Gastrocnemius medialis (tissue), 4 donors: Measurements from ENCODE around the gene NRDC.

Experiments
- CTCF ChIP-seq, 5 experiments: fragments of 450-650 bp in 3 of 5; fragments of 200-600 bp in 2 of 5; sonication (generic) in 2 of 5; IDR thresholded peaks in 4 of 5; conservative IDR thresholded peaks in 1 of 5; 1 replicate in 4 of 5; 2 replicates in 1 of 5; pipeline ENCODE4 v1.5.1; 2016 to 2019; ENCODE audit warnings: antibody characterized with exemption in 5 of 5, mild to moderate bottlenecking in 3 of 5, moderate library complexity in 3 of 5
- POLR2A ChIP-seq, 2 donors: fragments of 450-650 bp; IDR thresholded peaks; one replicate each; pipeline ENCODE4 v1.6.1; 2017; ENCODE audit warnings: antibody characterized with exemption in 2 of 2, mild to moderate bottlenecking in 2 of 2, moderate library complexity in 2 of 2

- TF ChIP-seq CTCF (IDR thresholded peaks at IDR 0.05 in 4 of 5, conservative IDR thresholded peaks at IDR 0.05 in 1 of 5) (no peak), POLR2A (IDR thresholded peaks at IDR 0.05) (no peak)
Observed at GRCh38 chr1:51875291-51875772, 3.2 kb downstream of the NRDC start.
